Natural killer cell (primary cell): Measurements from ENCODE around the gene GIGYF2. TPM values are rescaled to one million over a fixed set of nuclear protein-coding genes. Genes with fewer than 3 reads are reported as not detected.

Experiments
- ATAC-seq, 3 donors: fragments of 150-1000 bp in 2 of 3; fragments of 200-7000 bp in 1 of 3; cut with Tn5 transposase; 1 replicate in 1 of 3; 2 replicates in 2 of 3; pipeline ENCODE4 v1.10.0; 2021; ENCODE audit warnings: mild to moderate bottlenecking in 2 of 3, moderate library complexity in 2 of 3
- DNase-seq, 2 donors: peaks; one replicate each; pipeline versions ENCODE4 v3.0.0 to v3.0.0-alpha.2; 2013 to 2021; ENCODE audit warnings: mixed read lengths in 1 of 2
- H3K27ac ChIP-seq: one replicate; pipeline ENCODE4 v1.5.1; 2013; ENCODE audit warnings: mild to moderate bottlenecking, low read length
- H3K27me3 ChIP-seq: one replicate; pipeline ENCODE4 v1.6.1; 2013; ENCODE audit warnings: low read length; ENCODE audit not compliant: control insufficient read depth, insufficient read depth
- H3K36me3 ChIP-seq: one replicate; pipeline ENCODE4 v1.6.1; 2013; ENCODE audit warnings: low read length; ENCODE audit not compliant: control insufficient read depth, insufficient read depth
- H3K4me1 ChIP-seq: one replicate; pipeline ENCODE4 v1.6.1; 2013; ENCODE audit warnings: low read length; ENCODE audit not compliant: control insufficient read depth, insufficient read depth
- H3K4me3 ChIP-seq: one replicate; pipeline ENCODE4 v1.5.1; 2013; ENCODE audit warnings: low read length
- H3K9me3 ChIP-seq: one replicate; pipeline ENCODE4 v1.6.1; 2013; ENCODE audit warnings: low read length; ENCODE audit not compliant: control insufficient read depth, insufficient read depth
- H3K27ac Mint-ChIP-seq, 2 donors: one replicate each; pipeline ENCODE4 v1.8.0; 2022; ENCODE audit warnings: mild to moderate bottlenecking in 2 of 2, mixed read lengths in 2 of 2, moderate library complexity in 1 of 2
- H3K27me3 Mint-ChIP-seq, 2 donors: one replicate each; pipeline ENCODE4 v1.8.0; 2022; ENCODE audit warnings: low read depth in 2 of 2, mixed read lengths in 2 of 2
- H3K36me3 Mint-ChIP-seq: one replicate; pipeline ENCODE4 v1.8.0; 2022; ENCODE audit warnings: mixed read lengths
- H3K4me1 Mint-ChIP-seq, 2 donors: one replicate each; pipeline ENCODE4 v1.8.0; 2022; ENCODE audit warnings: mixed read lengths in 2 of 2
- H3K4me3 Mint-ChIP-seq: one replicate; pipeline ENCODE4 v1.8.0; 2022; ENCODE audit warnings: mild to moderate bottlenecking, moderate library complexity, mixed read lengths
- H3K9me3 Mint-ChIP-seq, 2 donors: one replicate each; pipeline ENCODE4 v1.8.0; 2022; ENCODE audit warnings: mixed read lengths in 2 of 2
- CTCF ChIP-seq: fragments of 200-600 bp; IDR thresholded peaks from one replicate; pipeline ENCODE4 v1.8.0; 2022; ENCODE audit warnings: antibody characterized with exemption
- WGBS: methylation state at CpG from one replicate; pipeline ENCODE4 v1.1.7; 2013; ENCODE audit warnings: missing lambda C conversion rate; ENCODE audit not compliant: insufficient coverage; 5-methylcytosine and 5-hydroxymethylcytosine counted together
- intact Hi-C: fragments of 100-400 bp; cut with micrococcal nuclease; formaldehyde crosslinking; loops from one replicate; pipeline ENCODE4 v1.14.2; 2022
- total RNA-seq, 4 donors: library from RNA; stranded (reverse); fragments of 120-200 nt in 1 of 4; gene quantifications; one replicate each; pipeline versions ENCODE4 v1.2.3 to v1.2.4, GENCODE V29; 2013 to 2022

Gene GIGYF2
- total RNA-seq, 3 donors from 2014 or later (not counting 1 experiment from before 2014, with no cell fraction given) = 73.6 to 85.3 (median 80.1) TPM

GRCh38 chr2:232888839-232889529 lies 191.9 kb downstream of the GIGYF2 start:
- no peaks in the 10 kb centered on the region for H3K9me3 Mint-ChIP-seq
- no peak overlapping the region for H3K4me3 Mint-ChIP-seq

GRCh38 chr2:232889876-232890401 lies 192.8 kb downstream of the GIGYF2 start:
- Histone ChIP-seq H3K27me3 (no peaks in the 10 kb centered on the region), H3K27ac (no peak overlapping the region), H3K9me3 (no peaks in the 10 kb centered on the region), H3K36me3 (no peaks in the 10 kb centered on the region), H3K4me3 (no peak overlapping the region), H3K4me1 (no peaks in the 10 kb centered on the region)
- DNase-seq = no peak
- WGBS = 85% methylated on average over 5 of the region's 5 CpGs
- intact Hi-C loops = no loop called here
- H3K4me1 Mint-ChIP-seq = peaks cover 0 to 4% of the 10 kb centered on the region in 2 donors
- no peaks in the 10 kb centered on the region for H3K9me3 Mint-ChIP-seq
- no peak overlapping the region for H3K27ac Mint-ChIP-seq
- no peak for ATAC-seq
- H3K27me3 Mint-ChIP-seq = peaks cover 0 to 6% of the 10 kb centered on the region in 2 donors
- no peaks in the 10 kb centered on the region for H3K36me3 Mint-ChIP-seq
- H3K4me3 Mint-ChIP-seq = no peak overlapping the region
- TF ChIP-seq CTCF = no peak

More at GRCh38 chr2:232888839-232889529, 191.9 kb downstream of the GIGYF2 start:
- ATAC-seq = no peak
- Histone ChIP-seq H3K9me3 (no peaks in the 10 kb centered on the region), H3K4me3 (no peak overlapping the region), H3K27me3 (no peaks in the 10 kb centered on the region), H3K4me1 (no peaks in the 10 kb centered on the region), H3K36me3 (no peaks in the 10 kb centered on the region), H3K27ac (no peak overlapping the region)
- H3K4me1 Mint-ChIP-seq = peaks cover 0 to 4% of the 10 kb centered on the region in 2 donors
- DNase-seq = no peak
- 75% methylated on average over 14 of the region's 14 CpGs for WGBS
- no peak overlapping the region for H3K27ac Mint-ChIP-seq
- intact Hi-C loops = no loop called here
- H3K36me3 Mint-ChIP-seq = no peaks in the 10 kb centered on the region
- TF ChIP-seq CTCF = no peak
- peaks cover 0 to 6% of the 10 kb centered on the region in 2 donors for H3K27me3 Mint-ChIP-seq

GRCh38 chr2:232890536-232890895 lies 193.4 kb downstream of the GIGYF2 start:
- DNase-seq = no peak
- Mint-ChIP-seq H3K27me3 (peaks cover 0 to 6% of the 10 kb centered on the region in 2 donors), H3K27ac (no peak overlapping the region), H3K9me3 (no peaks in the 10 kb centered on the region), H3K4me1 (peaks cover 0 to 4% of the 10 kb centered on the region in 2 donors), H3K4me3 (no peak overlapping the region), H3K36me3 (no peaks in the 10 kb centered on the region)
- no peaks in the 10 kb centered on the region for H3K36me3 ChIP-seq
- H3K27me3 ChIP-seq = no peaks in the 10 kb centered on the region
- ATAC-seq = no peak
- no peak overlapping the region for H3K4me3 ChIP-seq
- no peaks in the 10 kb centered on the region for H3K9me3 ChIP-seq
- intact Hi-C loops = no loop called here
- H3K27ac ChIP-seq = no peak overlapping the region
- no peak for TF ChIP-seq CTCF
- whole genome bisulfite sequencing = 86% methylated on average over 11 of the region's 11 CpGs
- no peaks in the 10 kb centered on the region for H3K4me1 ChIP-seq
